Glutamatergic neuron (in vitro differentiated cells): ENCODE measurements around the gene RAB11FIP2. TPM values are rescaled to one million over a fixed set of nuclear protein-coding genes. Genes with fewer than 3 reads are reported as not detected.

Experiments used
- DNase-seq: peaks from one replicate; pipeline ENCODE4 v3.0.0; 2022
- H3K27ac Mint-ChIP-seq: one replicate; pipeline ENCODE4 v1.8.0; 2020; ENCODE audit warnings: mild to moderate bottlenecking, mixed read lengths, inconsistent platforms; ENCODE audit not compliant: unreplicated experiment
- H3K27me3 Mint-ChIP-seq: one replicate; pipeline ENCODE4 v1.8.0; 2020; ENCODE audit warnings: mild to moderate bottlenecking, moderate library complexity, mixed read lengths, inconsistent platforms; ENCODE audit not compliant: unreplicated experiment
- H3K36me3 Mint-ChIP-seq: one replicate; pipeline ENCODE4 v1.8.0; 2020; ENCODE audit warnings: mild to moderate bottlenecking, mixed read lengths, inconsistent platforms; ENCODE audit not compliant: unreplicated experiment
- H3K4me1 Mint-ChIP-seq: one replicate; pipeline ENCODE4 v1.8.0; 2020; ENCODE audit warnings: mild to moderate bottlenecking, low read depth, mixed read lengths, inconsistent platforms; ENCODE audit not compliant: unreplicated experiment
- H3K4me3 Mint-ChIP-seq: one replicate; pipeline ENCODE4 v1.8.0; 2020; ENCODE audit warnings: mild to moderate bottlenecking, mixed read lengths, inconsistent platforms; ENCODE audit not compliant: unreplicated experiment
- H3K9me3 Mint-ChIP-seq: one replicate; pipeline ENCODE4 v1.8.0; 2020; ENCODE audit warnings: mild to moderate bottlenecking, moderate library complexity, mixed read lengths, inconsistent platforms; ENCODE audit not compliant: unreplicated experiment
- CTCF ChIP-seq: fragments of 200-600 bp; sonication (generic); IDR thresholded peaks from one replicate; pipeline ENCODE4 v1.5.0; 2021; ENCODE audit not compliant: partially characterized antibody, unreplicated experiment
- total RNA-seq: library from RNA; stranded (reverse); fragmentation: NEBNext Ultra II Directional; extraction: Animal tissue kit (Norgen Biotek cat#: 25700); gene quantifications from one replicate; pipeline ENCODE4 v1.2.1, GENCODE V29; 2021; ENCODE audit not compliant: unreplicated experiment

The RAB11FIP2 gene
- total RNA-seq, 1 donor from 2014 or later: 21.8 TPM

- H3K4me1 Mint-ChIP-seq: peaks cover 6% of the 10 kb centered on the region
- no peak overlapping the region for H3K27ac Mint-ChIP-seq
- TF ChIP-seq CTCF: no peak
- H3K4me3 Mint-ChIP-seq: no peak overlapping the region
- DNase-seq: no peak
- no peaks in the 10 kb centered on the region for H3K36me3 Mint-ChIP-seq
- peaks cover 5% of the 10 kb centered on the region for H3K27me3 Mint-ChIP-seq
- H3K9me3 Mint-ChIP-seq: no peaks in the 10 kb centered on the region
These were observed 79.5 kb downstream of the RAB11FIP2 start for GRCh38 chr10:117967149-117967650.

- H3K36me3 Mint-ChIP-seq: no peaks in the 10 kb centered on the region
- TF ChIP-seq CTCF: no peak
- no peak for DNase-seq
- H3K4me3 Mint-ChIP-seq: no peak overlapping the region
- peaks cover 5% of the 10 kb centered on the region for H3K27me3 Mint-ChIP-seq
- no peaks in the 10 kb centered on the region for H3K9me3 Mint-ChIP-seq
- H3K27ac Mint-ChIP-seq: no peak overlapping the region
- peaks cover 6% of the 10 kb centered on the region for H3K4me1 Mint-ChIP-seq
These were observed 80.8 kb downstream of the RAB11FIP2 start for GRCh38 chr10:117965984-117966383.

GRCh38 chr10:117964536-117964935 lies 82.2 kb downstream of the RAB11FIP2 start:
- H3K4me1 Mint-ChIP-seq: peaks cover 6% of the 10 kb centered on the region
- no peak for DNase-seq
- no peak overlapping the region for H3K27ac Mint-ChIP-seq
- H3K36me3 Mint-ChIP-seq: no peaks in the 10 kb centered on the region
- H3K4me3 Mint-ChIP-seq: no peak overlapping the region
- H3K9me3 Mint-ChIP-seq: no peaks in the 10 kb centered on the region
- H3K27me3 Mint-ChIP-seq: peaks cover 3% of the 10 kb centered on the region
- TF ChIP-seq CTCF: no peak

GRCh38 chr10:117960345-117960935 lies 86.3 kb downstream of the RAB11FIP2 start:
- Mint-ChIP-seq H3K9me3 (no peaks in the 10 kb centered on the region), H3K4me3 (no peak overlapping the region), H3K4me1 (no peaks in the 10 kb centered on the region), H3K27ac (no peak overlapping the region), H3K36me3 (no peaks in the 10 kb centered on the region), H3K27me3 (no peaks in the 10 kb centered on the region)
- no peak for TF ChIP-seq CTCF
- no peak for DNase-seq

- Mint-ChIP-seq H3K4me1 (no peaks in the 10 kb centered on the region), H3K27me3 (peaks cover 2% of the 10 kb centered on the region), H3K4me3 (no peak overlapping the region), H3K9me3 (no peaks in the 10 kb centered on the region), H3K27ac (no peak overlapping the region), H3K36me3 (no peaks in the 10 kb centered on the region)
- DNase-seq: no peak
- no peak for TF ChIP-seq CTCF
These were observed 89.8 kb downstream of the RAB11FIP2 start for GRCh38 chr10:117956972-117957371.
